ENCODE results near the gene CACNA2D4. TPM values are rescaled to one million over a fixed set of nuclear protein-coding genes. Genes with fewer than 3 reads are reported as not detected.
A peak's percentile ranks its signal among the peaks of the same experiment; 100 is the strongest.

The CACNA2D4 gene
- total and polyA plus RNA-seq, 2 of the 13 experiments (the other 11 are each of a cell fraction or from before 2014, with no cell fraction given), result 14.2 to 136 TPM

- Histone ChIP-seq H3K4me2 (ENCODE audit: low read depth, low read length) (peak overlapping the region; percentile 92), H2AFZ (ENCODE audit: low read length) (no peak overlapping the region), H3K27me3 (ENCODE audit: control insufficient read depth in 1 of 2, insufficient read depth in 2 of 2, low read length in 2 of 2) (no peaks in the 10 kb centered on the region), H3K9ac (ENCODE audit: insufficient read depth, low read depth, low read length) (no peak overlapping the region), H3K4me1 (ENCODE audit: insufficient read depth, low read length) (peaks cover 19% of the 10 kb centered on the region; the same call in 1 of the 2 replicates), H3K9me3 (ENCODE audit: low read length) (no peaks in the 10 kb centered on the region), H3K4me3 (replicated peaks in 1 of 3; ENCODE audit: insufficient read depth in 1 of 3, low read depth in 2 of 3, low read length in 3 of 3) (peak overlapping the region in 2 of 3 experiments; percentile 16 to 56; a peak in 2 of 6 replicates), H3K36me3 (replicated peaks in 1 of 2; ENCODE audit: control insufficient read depth in 1 of 2, insufficient read depth in 2 of 2, low read length in 2 of 2) (peaks cover 0 to 3% of the 10 kb centered on the region in 2 experiments; a peak in 3 of 5 replicates), H3K79me2 (ENCODE audit: insufficient read depth, low read length) (no peaks in the 10 kb centered on the region), H3K27ac (ENCODE audit: extremely low read length, insufficient read depth, low read length) (no peak overlapping the region), H4K20me1 (ENCODE audit: insufficient read depth, low read length) (no peaks in the 10 kb centered on the region)
- ChIA-PET CTCF (ENCODE audit: low intra/inter-chr PET ratio, low total read pairs) (interaction anchor here (0.9 to 3.3 kb wide), 4 partner anchors 143 to 239 kb away, joined by 4 to 88 read pairs (median 5); no protein-coding TSS in a partner anchor), POLR2A (interaction anchor here (1.3 kb wide), 1 partner anchor 144 kb away, joined by 6 read pairs; no protein-coding TSS in a partner anchor)
- ATAC-seq, result peak; percentile 83
- intact Hi-C loops (cut with micrococcal nuclease; ENCODE audit: unreplicated experiment) (loop anchor here (1.0 to 5.0 kb wide), 2 partner anchors 144 to 241 kb away; no protein-coding TSS in a partner anchor), in situ Hi-C loops (cut with HindIII; ENCODE audit: extremely low pct_ligation_motif_present, low pct_unique_long_range_greater_than_20kb) (no loop called here)
- peak; percentile 28 for FAIRE-seq
- BruUV-seq (replicated peaks), result no TSS peak
- WGBS (ENCODE audit: low lambda C conversion rate), result 19% methylated on average over 27 of the region's 45 CpGs
- peak; percentile 56 for DNase-seq (ENCODE audit: low spot score)
- no peak for TF ChIP-seq NFAT5 (CRISPR knock-in tag; IDR thresholded peaks at IDR 0.05)
- TF ChIP-seq SMAD3 (CRISPR knock-in tag; IDR thresholded peaks at IDR 0.05), result no peak
- no peak for TF ChIP-seq BRF2 (CRISPR knock-in tag; IDR thresholded peaks at IDR 0.05)
- TF ChIP-seq ADNP (CRISPR knock-in tag; IDR thresholded peaks at IDR 0.05), result peak; percentile 81
- TF ChIP-seq KDM5A (IDR thresholded peaks at IDR 0.05; ENCODE audit: borderline replicate concordance, low read length), result no peak
- no peak; the same call in 1 of the 2 replicates for TF ChIP-seq ZZZ3 (CRISPR knock-in tag; IDR thresholded peaks at IDR 0.05; ENCODE audit: borderline replicate concordance)
- TF ChIP-seq TEAD3 (CRISPR knock-in tag; optimal IDR thresholded peaks at IDR 0.05; ENCODE audit: borderline replicate concordance), result no peak
- TF ChIP-seq ZNF124 (CRISPR knock-in tag; IDR thresholded peaks at IDR 0.05), result no peak
- no peak for TF ChIP-seq PRPF4 (IDR thresholded peaks at IDR 0.05; ENCODE audit: low read depth, low read length, poor library complexity, severe bottlenecking)
- TF ChIP-seq ZNF232 (CRISPR knock-in tag; IDR thresholded peaks at IDR 0.05; ENCODE audit: borderline replicate concordance), result no peak
- no peak for TF ChIP-seq MAF1 (CRISPR knock-in tag; IDR thresholded peaks at IDR 0.05; ENCODE audit: borderline replicate concordance)
- no peak for TF ChIP-seq ELF1 (CRISPR knock-in tag; IDR thresholded peaks at IDR 0.05)
- TF ChIP-seq REL (CRISPR knock-in tag; conservative IDR thresholded peaks at IDR 0.05), result no peak
- TF ChIP-seq RFX5 (IDR thresholded peaks at IDR 0.05; ENCODE audit: low read depth, low read length), result no peak
- no peak for TF ChIP-seq ZNF138 (CRISPR knock-in tag; IDR thresholded peaks at IDR 0.05; ENCODE audit: low read depth)
- TF ChIP-seq MED1 (CRISPR knock-in tag; IDR thresholded peaks at IDR 0.05), result peak; percentile 67
- no peak for TF ChIP-seq HNRNPUL1 (IDR thresholded peaks at IDR 0.05; ENCODE audit: low read depth, low read length)
- no peak for TF ChIP-seq ZNF670 (CRISPR knock-in tag; IDR thresholded peaks at IDR 0.05; ENCODE audit: borderline replicate concordance)
- no peak for TF ChIP-seq ZNF235 (CRISPR knock-in tag; IDR thresholded peaks at IDR 0.05; ENCODE audit: borderline replicate concordance)
These were observed 122.5 kb downstream of the CACNA2D4 start for GRCh38 chr12:1795785-1796514.
